ENCODE data around the gene MMP24OS. TPM values are rescaled to one million over a fixed set of nuclear protein-coding genes. Genes with fewer than 3 reads are reported as not detected.

MMP24OS gene
- total RNA-seq, 1 donor from 2014 or later = 2.9 TPM

DNA sequence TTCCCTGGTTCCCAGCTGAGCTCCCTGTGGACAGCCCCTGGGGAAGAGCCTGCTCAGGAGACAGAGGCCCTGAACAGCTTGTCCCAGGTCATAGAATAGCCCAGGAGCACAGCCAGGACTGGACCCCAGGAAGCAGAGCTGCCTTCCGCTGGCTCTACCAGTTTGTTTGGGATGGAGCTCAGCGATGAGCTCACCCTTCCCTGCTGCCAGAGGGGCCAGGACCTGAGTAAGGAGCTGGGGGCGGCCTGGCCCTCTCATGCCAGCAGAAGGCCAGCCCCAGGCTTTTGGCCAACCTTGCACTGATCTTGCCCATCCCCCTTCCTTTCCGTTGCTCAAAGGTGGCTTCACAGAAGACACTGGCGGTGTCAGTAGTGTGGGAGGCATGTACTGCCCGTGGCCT is 17.5 kb downstream of the MMP24OS start:
- peaks cover 49% of the 10 kb centered on the region for H3F3A ChIP-seq (ENCODE audit: low read depth)
- no peak overlapping the region for H3K9ac ChIP-seq
- no peaks in the 10 kb centered on the region for H3K27me3 ChIP-seq
- no peaks in the 10 kb centered on the region for H3K9me3 ChIP-seq (ENCODE audit: low read depth)
- Mint-ChIP-seq H3K27me3 (ENCODE audit: insufficient read depth, low read depth) (peaks cover 5% of the 10 kb centered on the region), H3K9me3 (no peaks in the 10 kb centered on the region), H3K4me3 (no peak overlapping the region), H3K36me3 (no peaks in the 10 kb centered on the region), H3K4me1 (peaks cover 28% of the 10 kb centered on the region), H3K27ac (no peak overlapping the region)
- no peak overlapping the region for H3K27ac ChIP-seq
- TF ChIP-seq, protein P1, sequence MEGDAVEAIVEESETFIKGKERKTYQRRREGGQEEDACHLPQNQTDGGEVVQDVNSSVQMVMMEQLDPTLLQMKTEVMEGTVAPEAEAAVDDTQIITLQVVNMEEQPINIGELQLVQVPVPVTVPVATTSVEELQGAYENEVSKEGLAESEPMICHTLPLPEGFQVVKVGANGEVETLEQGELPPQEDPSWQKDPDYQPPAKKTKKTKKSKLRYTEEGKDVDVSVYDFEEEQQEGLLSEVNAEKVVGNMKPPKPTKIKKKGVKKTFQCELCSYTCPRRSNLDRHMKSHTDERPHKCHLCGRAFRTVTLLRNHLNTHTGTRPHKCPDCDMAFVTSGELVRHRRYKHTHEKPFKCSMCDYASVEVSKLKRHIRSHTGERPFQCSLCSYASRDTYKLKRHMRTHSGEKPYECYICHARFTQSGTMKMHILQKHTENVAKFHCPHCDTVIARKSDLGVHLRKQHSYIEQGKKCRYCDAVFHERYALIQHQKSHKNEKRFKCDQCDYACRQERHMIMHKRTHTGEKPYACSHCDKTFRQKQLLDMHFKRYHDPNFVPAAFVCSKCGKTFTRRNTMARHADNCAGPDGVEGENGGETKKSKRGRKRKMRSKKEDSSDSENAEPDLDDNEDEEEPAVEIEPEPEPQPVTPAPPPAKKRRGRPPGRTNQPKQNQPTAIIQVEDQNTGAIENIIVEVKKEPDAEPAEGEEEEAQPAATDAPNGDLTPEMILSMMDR (IDR thresholded peaks at IDR 0.05) = no peak
- TF ChIP-seq EZH2 (IDR thresholded peaks at IDR 0.05) = no peak
- TF ChIP-seq EZH2phosphoT487 (IDR thresholded peaks at IDR 0.05) = no peak
- H3K36me3 ChIP-seq = no peaks in the 10 kb centered on the region
- H2AFZ ChIP-seq (replicated peaks) = no peak overlapping the region
- H4K20me1 ChIP-seq (ENCODE audit: low read depth) = no peaks in the 10 kb centered on the region
- H3K4me3 ChIP-seq = no peak overlapping the region
- peaks cover 48% of the 10 kb centered on the region for H3K4me1 ChIP-seq
- no peak for DNase-seq (ENCODE audit: low spot score)
- peak overlapping the region; percentile 6 for H3K4me2 ChIP-seq
- no peaks in the 10 kb centered on the region for H3K79me2 ChIP-seq (ENCODE audit: low read depth)

DNA sequence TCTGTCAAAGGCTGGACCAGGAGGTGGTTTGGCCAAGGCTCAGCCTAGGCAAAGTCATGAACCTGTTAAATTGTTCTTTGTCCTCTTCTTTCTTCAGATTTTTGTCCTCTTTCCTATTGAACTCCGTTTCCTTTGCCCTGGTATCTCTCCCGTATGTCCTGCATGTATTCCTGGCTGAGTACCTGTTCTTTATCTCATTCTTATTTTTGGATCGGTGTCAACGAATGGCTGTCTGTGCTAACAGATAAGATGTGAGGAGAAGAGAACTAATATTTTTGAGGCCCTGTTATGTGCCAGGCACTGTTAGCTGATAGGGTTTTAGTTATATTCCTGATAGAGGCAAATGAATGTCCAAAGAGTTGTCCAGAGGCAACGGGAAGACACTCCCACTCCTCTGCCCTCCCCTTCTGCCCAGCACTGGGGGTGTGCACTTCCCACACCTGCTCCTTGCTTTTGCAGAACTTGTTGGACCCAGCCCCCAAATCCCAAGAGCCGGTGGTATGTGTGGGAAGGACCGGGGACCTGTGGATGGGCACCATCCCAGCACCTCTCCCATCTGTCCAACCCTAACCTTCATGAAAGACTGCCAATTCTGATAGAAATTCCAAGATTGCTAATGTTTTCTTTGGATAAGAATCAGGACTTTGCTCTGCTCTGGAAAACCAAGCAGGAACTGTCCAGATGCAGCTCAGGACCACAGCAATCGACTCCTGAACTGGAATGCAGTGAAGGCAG is 20.6 kb downstream of the MMP24OS start:
- Mint-ChIP-seq H3K4me1 (peaks cover 13% of the 10 kb centered on the region), H3K36me3 (no peaks in the 10 kb centered on the region), H3K4me3 (no peak overlapping the region), H3K27ac (no peak overlapping the region), H3K27me3 (ENCODE audit: insufficient read depth, low read depth) (peaks cover 5% of the 10 kb centered on the region), H3K9me3 (no peaks in the 10 kb centered on the region)
- Histone ChIP-seq H3K27ac (no peak overlapping the region), H3K4me3 (no peak overlapping the region), H3K9me3 (ENCODE audit: low read depth) (no peaks in the 10 kb centered on the region), H3K9ac (no peak overlapping the region), H3K79me2 (ENCODE audit: low read depth) (no peaks in the 10 kb centered on the region), H3K4me2 (no peak overlapping the region), H2AFZ (replicated peaks) (no peak overlapping the region), H4K20me1 (ENCODE audit: low read depth) (no peaks in the 10 kb centered on the region), H3K4me1 (peaks cover 33% of the 10 kb centered on the region), H3F3A (ENCODE audit: low read depth) (peaks cover 31% of the 10 kb centered on the region), H3K27me3 (no peaks in the 10 kb centered on the region), H3K36me3 (no peaks in the 10 kb centered on the region)
- TF ChIP-seq, protein P1 (IDR thresholded peaks at IDR 0.05) = no peak
- TF ChIP-seq EZH2 (IDR thresholded peaks at IDR 0.05) (no peak), EZH2phosphoT487 (IDR thresholded peaks at IDR 0.05) (no peak)
- no peak for DNase-seq (ENCODE audit: low spot score)

GRCh38 chr20:35254448-35254999 is 23.4 kb downstream of the MMP24OS start:
- Histone ChIP-seq H3F3A (ENCODE audit: low read depth) (peaks cover 4% of the 10 kb centered on the region), H3K36me3 (no peaks in the 10 kb centered on the region), H3K27ac (no peak overlapping the region), H3K9me3 (ENCODE audit: low read depth) (no peaks in the 10 kb centered on the region), H2AFZ (replicated peaks) (no peak overlapping the region), H3K4me3 (no peak overlapping the region), H3K27me3 (no peaks in the 10 kb centered on the region), H3K4me2 (no peak overlapping the region), H4K20me1 (ENCODE audit: low read depth) (no peaks in the 10 kb centered on the region), H3K4me1 (peaks cover 9% of the 10 kb centered on the region), H3K79me2 (ENCODE audit: low read depth) (no peaks in the 10 kb centered on the region), H3K9ac (no peak overlapping the region)
- DNase-seq (ENCODE audit: low spot score) = no peak
- TF ChIP-seq EZH2phosphoT487 (IDR thresholded peaks at IDR 0.05) (no peak), EZH2 (IDR thresholded peaks at IDR 0.05) (no peak)
- TF ChIP-seq, protein P1 (IDR thresholded peaks at IDR 0.05) = no peak
- Mint-ChIP-seq H3K27me3 (ENCODE audit: insufficient read depth, low read depth) (peaks cover 2% of the 10 kb centered on the region), H3K36me3 (no peaks in the 10 kb centered on the region), H3K9me3 (no peaks in the 10 kb centered on the region), H3K4me1 (peaks cover 7% of the 10 kb centered on the region), H3K27ac (no peak overlapping the region), H3K4me3 (no peak overlapping the region)

Measured in neural progenitor cell (in vitro differentiated cells).